Peyer's patch (tissue), 4 donors: Measurements from ENCODE around the gene EMILIN3.

Experiments
- POLR2A ChIP-seq, 2 donors: fragments of 450-650 bp; IDR thresholded peaks; one replicate each; pipeline ENCODE4 v1.5.1; 2017; ENCODE audit warnings: antibody characterized with exemption in 2 of 2, mild to moderate bottlenecking in 2 of 2, moderate library complexity in 2 of 2
- TF ChIP-seq, protein P1 (sequence below), 6 experiments: fragments of 450-650 bp in 4 of 6; fragments of 200-600 bp in 2 of 6; sonication (generic) in 1 of 6; IDR thresholded peaks; one replicate each; pipeline ENCODE4 v1.5.1; 2017 to 2019; ENCODE audit warnings: antibody characterized with exemption in 6 of 6, mild to moderate bottlenecking in 3 of 6, moderate library complexity in 1 of 6

DNA sequence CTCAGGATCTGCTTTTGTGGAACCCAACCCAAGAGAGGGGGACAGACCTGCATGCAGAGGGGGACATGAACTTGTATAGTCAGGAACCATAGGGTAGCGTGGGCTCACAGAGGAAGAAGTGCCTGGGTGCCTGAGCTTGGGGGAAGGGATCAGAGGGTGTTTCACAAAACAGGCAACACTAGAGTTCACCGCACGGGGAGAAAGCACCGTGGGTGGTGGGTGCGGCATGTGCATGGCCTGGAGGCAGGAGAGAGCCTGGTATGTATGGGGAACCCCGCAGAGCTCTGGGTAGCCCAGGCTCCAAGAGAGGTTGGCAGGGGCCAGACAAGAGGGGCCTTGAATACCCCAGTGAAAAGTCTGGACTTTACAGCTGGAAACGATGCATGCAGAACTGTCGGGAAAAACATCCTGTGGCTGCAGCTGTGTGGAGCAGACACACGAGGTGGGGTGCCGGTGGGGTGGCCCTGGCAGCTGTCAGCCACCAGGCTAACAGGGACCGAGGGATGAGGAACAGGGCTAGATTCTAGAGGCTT is 6.7 kb upstream of the EMILIN3 start:
- TF ChIP-seq, protein P1, sequence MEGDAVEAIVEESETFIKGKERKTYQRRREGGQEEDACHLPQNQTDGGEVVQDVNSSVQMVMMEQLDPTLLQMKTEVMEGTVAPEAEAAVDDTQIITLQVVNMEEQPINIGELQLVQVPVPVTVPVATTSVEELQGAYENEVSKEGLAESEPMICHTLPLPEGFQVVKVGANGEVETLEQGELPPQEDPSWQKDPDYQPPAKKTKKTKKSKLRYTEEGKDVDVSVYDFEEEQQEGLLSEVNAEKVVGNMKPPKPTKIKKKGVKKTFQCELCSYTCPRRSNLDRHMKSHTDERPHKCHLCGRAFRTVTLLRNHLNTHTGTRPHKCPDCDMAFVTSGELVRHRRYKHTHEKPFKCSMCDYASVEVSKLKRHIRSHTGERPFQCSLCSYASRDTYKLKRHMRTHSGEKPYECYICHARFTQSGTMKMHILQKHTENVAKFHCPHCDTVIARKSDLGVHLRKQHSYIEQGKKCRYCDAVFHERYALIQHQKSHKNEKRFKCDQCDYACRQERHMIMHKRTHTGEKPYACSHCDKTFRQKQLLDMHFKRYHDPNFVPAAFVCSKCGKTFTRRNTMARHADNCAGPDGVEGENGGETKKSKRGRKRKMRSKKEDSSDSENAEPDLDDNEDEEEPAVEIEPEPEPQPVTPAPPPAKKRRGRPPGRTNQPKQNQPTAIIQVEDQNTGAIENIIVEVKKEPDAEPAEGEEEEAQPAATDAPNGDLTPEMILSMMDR (IDR thresholded peaks at IDR 0.05): no peak
- TF ChIP-seq POLR2A (IDR thresholded peaks at IDR 0.05): no peak
